Activated CD4-positive, alpha-beta T cell treated with anti-CD3 and anti-CD28 coated beads, Interleukin-2, Interleukin-4, amounts not matched to agents 100 ng/mL and 50 ng/mL, durations not matched to agents 16 hours and 8 hours (primary cell): ENCODE measurements around the gene FAR1.
A peak's percentile ranks its signal among the peaks of the same experiment; 100 is the strongest.
"Not testable (repeated sequence)": the region's sequence is repeated elsewhere in the genome, so short reads cannot be mapped to it uniquely, and the experiment has no call there.

Experiments
- DNase-seq: peaks from one replicate; pipeline ENCODE4 v3.0.0-alpha.2; 2020; ENCODE audit warnings: low spot score

FAR1 gene, protein sequence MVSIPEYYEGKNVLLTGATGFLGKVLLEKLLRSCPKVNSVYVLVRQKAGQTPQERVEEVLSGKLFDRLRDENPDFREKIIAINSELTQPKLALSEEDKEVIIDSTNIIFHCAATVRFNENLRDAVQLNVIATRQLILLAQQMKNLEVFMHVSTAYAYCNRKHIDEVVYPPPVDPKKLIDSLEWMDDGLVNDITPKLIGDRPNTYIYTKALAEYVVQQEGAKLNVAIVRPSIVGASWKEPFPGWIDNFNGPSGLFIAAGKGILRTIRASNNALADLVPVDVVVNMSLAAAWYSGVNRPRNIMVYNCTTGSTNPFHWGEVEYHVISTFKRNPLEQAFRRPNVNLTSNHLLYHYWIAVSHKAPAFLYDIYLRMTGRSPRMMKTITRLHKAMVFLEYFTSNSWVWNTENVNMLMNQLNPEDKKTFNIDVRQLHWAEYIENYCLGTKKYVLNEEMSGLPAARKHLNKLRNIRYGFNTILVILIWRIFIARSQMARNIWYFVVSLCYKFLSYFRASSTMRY

DNA sequence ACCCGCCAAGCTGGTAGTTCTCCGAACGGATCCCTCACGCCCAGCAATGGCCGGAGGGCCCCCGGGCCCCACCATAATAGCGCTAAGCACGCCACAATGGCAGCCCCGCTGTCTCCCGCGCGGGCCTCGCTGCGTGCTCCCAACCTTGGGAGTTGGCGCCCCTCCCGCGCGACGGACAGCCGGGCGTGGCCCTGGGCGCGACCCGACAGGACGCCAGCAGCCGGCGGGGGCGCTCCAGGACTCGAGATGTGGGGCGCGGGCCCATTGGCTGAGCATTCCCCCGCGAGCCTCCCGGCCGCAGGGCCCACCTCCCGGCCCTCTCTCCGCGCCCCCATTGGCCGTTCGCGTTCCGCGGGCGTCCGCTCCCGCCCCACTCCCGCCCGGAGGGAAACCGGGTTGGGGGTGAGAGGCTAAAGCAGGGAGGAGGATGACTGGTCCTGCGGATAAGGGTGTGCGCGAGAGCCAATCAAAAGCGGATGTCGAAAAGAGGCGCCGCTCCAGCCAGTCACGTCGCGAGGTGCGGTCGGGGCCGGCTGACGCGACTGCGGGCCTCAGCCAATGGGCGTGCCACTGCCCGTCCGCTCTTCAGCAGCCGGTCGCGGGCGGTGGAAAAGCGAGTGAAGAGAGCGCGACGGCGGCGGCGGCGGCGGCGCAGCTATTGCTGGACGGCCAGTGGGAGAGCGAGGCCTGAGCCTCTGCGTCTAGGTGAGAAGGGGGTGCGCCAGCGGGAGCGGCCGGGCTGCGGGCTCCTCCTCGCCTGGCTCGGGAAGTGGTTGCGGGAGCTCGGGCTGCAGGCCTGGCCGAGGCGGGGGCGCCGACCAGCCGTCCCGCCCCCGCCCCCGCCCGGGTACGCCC lies at the start of gene FAR1:
TSS of gene FAR1 (plus strand) at position 567 of the 855 bp plus-strand sequence. CDS start 26,098 bp downstream, outside the sequence.
- peak; percentile 98 for DNase-seq

DNA sequence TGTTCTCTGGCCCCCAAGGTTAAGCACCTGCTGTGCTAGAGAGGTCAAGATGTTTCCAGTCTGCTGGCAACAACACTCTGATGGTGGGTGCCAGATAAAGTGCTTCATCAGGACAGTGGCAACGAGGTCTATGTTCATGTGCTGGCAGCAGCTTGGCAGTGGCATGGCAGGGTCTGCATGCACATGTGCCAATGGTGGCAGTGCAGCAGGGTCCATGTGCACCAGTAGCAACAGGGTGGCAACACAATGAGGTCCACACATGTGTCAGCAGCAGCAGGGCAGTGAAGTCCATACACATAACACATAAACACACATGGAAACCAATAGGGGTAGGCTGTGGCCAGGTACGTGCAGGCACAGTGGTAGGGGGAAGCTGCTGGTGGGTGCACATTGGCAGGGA lies 48.4 kb upstream of the FAR1 start:
- DNase-seq, result no peak

DNA sequence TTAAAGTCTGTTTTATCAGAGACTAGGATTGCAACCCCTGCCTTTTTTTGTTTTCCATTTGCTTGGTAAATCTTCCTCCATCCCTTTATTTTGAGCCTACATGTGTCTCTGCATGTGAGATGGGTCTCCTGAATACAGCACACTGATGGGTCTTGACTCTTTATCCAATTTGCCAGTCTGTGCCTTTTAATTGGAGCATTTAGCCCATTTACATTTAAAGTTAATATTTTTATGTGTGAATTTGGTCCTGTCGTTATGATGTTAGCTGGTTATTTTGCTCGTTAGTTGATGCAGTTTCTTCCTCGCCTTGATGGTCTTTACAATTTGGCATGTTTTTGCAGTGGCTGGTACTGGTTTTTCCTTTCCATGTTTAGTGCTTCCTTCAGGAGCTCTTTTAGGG lies 41.6 kb upstream of the FAR1 start:
- DNase-seq, result not testable (repeated sequence)

DNA sequence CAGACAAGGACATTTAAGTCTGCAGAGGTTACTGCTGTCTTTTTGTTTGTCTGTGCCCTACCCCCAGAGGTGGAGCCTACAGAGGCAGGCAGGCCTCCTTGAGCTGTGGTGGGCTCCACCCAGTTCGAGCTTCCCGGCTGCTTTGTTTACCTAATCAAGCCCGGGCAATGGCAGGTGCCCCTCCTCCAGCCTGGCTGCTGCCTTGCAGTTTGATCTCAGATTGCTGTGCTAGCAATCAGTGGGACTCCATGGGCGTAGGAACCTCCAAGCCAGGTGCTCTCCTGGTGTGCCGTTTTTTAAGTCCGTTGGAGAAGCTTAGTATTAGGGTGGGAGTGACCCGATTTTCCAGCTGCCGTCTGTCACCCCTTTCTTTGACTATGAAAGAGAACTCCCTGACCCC lies 39.8 kb upstream of the FAR1 start:
- DNase-seq, result not testable (repeated sequence)

DNA sequence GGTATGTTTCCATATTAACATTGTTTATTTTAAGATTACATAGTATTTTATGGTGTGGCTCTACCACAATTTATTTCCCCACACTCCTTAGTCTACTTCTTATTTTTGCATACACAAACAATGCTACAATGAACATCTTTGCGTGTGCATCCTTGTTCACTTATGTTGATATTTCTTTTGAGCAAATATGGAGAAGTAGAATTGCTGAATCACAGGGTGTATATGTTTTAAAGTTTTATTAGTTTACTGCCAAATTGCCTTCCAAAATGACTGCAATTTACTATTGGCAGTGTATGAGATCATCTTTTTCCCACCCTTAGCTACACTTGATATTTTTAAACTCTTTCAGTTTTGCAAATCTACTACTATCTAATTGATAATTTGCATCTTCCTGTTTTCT lies 38.7 kb upstream of the FAR1 start:
- DNase-seq, result no peak

DNA sequence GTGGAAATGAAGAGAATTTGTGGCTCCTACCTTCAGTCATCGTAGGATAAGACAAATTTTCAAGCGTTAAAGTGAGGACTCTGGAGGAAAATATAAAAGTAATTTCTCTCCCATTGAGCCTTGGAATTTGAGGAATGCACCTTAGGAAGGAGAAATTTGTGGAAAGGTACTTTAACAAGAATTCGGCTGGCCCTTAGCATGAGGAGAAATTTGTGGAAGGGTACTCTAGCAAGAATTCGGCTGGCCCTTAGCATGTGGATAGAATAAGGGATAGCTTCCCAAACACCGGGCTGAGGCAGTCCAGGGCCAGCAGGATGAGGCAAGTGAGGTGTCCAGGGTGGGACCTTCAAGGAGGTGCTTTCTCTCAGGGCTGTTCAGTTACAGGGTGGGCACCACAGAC lies 33.2 kb upstream of the FAR1 start:
- no peak for DNase-seq

DNA sequence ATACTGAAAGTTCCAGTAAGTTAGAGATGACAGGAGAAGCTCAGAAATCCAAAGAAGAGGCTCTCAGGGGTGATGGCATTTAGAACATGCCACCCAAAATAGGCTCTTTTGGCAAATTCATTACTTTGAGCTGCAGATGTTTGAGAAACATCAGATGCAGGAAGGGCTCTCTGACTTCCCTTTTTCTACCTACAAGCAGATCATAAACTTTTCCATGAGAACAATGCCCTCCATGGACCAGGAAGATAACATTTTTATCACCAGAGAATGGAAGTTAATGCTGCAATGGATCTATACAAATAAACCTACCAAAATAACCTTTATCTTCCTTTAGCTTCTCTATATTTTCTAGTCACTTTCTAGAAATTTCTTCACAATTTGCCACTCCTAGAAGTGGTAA lies 32.7 kb upstream of the FAR1 start:
- DNase-seq, result no peak

DNA sequence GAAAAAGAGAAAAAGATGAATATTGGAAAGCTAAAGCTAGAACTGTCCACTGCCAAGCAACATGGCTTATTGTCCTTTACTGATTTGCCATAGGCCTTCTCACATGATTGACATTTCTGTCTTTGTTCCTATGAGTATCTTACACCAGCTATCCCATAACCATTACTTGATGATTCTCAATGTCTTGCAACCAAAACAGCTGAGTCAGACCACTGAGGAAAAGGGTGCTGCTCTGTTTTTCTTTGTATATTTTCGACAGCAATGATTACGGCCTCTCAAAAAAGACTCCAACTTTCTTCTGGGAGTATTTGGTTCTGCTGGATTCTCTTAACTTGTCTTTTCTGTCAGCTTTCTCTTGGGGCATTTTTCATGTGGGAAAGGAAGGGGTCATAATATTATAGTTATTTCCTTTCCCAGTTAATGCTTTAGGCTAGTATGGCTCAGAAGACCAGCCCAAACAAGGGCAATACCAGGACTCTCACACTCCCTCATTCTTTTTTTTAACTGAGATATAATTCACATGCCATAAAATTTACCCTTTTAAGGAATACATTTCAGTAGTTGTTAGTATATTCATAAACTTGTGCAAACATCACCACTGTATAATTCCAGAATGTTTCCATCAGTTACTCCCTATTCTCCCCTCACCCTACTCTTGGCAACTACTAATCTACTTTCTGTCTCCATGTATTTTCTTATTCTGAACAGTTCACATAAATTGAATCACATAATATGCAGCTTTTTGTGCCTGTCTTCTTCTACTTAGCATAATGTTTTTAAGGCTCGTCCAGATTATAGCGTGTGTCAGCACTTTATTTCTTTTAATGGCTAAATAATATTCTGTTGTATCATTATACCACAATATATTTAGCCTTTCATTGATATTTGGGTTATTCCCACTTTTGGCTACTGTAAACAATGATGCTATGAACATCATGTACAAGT lies 31.1 kb upstream of the FAR1 start:
- DNase-seq, result no peak

DNA sequence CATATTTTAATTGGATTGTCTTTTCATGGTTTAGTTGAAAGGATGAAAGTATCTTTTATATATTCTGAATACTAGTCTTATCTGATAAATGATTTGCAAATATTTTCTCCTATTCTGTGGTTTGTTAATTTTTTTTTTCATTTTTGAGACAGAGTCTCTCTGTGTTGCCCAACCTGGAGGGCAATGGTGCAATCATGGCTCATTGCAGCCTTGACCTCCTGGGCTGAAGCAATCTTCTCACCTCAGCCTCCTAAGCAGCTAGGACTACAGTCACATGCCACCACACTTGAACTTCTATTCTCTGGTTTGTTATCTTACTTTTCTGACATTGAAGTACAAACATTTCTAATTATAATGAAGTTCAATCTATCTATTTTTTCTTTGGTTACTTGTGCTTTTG lies 30.0 kb upstream of the FAR1 start:
- DNase-seq, result no peak

DNA sequence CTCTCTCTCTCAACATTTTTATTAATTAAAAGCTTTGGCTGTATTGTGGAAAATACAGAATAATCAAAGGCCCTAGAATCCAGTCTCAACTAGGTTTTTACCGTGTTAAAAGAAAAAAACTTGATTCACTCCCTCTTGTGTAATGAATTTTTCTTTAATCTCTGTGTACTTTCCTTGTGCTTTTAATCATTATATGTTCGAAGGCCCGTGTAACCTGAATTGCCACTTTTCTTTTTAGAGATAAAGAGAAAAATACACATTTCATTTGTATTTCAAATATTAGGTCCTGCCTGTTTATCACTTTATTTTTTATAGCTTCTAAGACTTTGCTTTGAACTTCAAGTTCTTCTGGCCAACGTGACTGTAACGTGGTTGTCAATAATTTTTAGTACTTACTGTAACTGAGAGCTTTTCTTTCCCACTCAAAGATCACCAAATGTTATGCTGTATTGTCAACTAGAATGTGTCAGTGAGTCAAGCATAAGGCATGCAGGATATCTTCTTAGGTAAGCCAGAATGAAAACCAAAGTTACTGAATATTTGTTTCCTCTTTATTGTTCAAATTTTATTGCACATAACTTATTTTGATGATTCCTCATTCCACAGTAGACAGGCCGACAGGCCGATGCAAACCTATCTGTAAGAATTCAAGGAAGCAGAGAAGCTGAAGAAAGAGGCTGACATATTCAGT lies 23.3 kb upstream of the FAR1 start:
- DNase-seq, result no peak

DNA sequence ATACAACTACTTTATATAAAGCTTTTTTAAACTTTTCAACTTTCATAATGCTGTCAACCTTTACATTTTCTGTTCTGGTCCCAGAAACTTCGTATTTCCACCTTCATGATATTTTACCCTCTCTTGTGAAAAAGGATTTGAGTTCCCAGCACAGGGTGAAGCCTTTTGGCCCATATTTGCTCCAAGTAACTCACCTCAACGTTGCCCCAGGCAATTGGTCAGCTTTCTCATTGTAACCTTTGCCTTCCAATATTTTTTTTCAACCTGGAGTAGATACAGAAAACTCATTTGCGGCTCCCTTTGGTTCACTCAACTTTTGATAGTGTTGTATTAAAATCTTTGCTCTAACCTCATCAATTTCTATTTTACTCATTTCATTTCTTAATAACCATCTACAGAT lies 21.1 kb upstream of the FAR1 start:
- no peak for DNase-seq

DNA sequence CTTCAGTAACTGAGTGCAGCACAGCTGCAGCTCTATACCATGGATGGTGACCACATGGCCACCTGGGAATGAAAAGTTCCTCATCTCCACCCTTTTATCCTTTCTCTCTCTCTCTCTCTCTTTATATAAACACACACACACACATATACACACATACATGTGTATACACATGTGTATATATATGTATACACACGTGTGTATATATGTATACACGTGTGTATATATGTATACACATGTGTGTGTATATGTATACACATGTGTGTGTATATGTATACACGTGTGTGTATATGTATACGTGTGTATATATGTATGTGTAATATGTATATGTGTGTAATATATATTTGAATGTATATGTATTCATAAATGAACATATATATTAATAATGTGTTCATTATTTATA lies 18.8 kb upstream of the FAR1 start:
- DNase-seq, result no peak

DNA sequence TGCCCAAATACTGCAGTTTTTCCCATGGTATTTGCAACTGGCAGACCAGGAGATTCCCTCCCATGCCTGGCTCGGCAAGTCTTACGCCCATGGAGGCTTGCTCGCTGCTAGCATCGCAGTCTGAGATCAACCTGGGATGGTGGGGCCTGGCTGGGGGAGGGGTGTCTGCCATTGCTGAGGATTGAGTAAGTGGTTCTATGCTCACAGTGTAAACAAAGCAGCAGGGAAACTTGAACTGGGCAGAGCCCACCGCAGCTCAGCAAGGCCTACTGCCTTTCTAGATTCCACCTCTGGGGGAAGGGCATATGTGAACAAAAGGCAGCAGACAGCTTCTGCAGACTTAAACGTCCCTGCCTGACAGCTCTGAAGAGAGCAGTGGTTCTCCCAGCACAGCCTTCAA lies 17.0 kb upstream of the FAR1 start:
- DNase-seq, result not testable (repeated sequence)

DNA sequence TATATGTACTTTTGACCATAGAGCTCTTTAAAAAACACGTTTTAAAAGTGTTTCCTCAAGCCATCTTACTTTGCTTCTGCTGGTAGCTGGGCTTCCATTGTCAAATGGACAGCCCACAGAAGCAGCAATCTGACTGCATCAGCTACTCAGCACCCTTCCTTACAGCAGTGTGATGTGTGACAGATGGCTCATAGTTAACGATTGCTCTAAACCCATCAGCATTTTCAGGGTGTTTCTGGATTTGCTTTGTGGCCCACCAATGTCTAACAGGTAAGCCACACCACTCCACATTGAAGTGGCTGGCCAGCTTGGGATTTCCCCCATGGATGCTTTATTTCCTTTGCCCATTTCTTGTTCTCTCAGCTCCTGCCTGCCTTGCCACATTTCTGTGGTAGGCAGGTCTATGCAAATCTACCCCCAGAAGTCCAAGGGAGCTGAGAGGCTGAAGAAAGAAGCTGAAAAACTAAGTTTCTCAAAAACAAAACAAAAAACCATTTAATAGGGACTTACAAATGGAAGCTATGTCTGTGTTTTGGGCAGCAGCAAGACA lies 7.3 kb upstream of the FAR1 start:
- DNase-seq, result no peak

DNA sequence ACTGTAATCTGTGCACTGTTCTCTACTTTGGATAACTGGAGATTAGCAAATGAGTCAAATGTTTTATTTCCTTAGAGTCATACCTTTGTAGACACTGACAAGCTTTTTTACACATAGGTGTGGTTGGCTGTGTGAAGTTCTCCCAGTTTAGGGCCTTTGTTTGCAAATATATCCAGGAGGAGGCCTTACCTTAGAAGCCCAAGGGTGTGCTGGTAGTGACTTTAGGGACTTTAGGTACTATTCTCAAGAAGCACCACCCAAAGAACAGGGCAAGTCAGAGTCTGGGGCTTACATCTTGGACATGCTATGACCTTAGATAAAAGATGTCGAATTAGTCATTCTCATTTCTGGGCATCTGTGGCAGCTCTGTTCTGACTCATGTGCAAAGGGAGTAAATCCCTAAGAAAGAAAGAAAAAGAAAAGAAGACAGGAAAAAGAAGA lies 4.8 kb upstream of the FAR1 start:
- DNase-seq, result no peak

DNA sequence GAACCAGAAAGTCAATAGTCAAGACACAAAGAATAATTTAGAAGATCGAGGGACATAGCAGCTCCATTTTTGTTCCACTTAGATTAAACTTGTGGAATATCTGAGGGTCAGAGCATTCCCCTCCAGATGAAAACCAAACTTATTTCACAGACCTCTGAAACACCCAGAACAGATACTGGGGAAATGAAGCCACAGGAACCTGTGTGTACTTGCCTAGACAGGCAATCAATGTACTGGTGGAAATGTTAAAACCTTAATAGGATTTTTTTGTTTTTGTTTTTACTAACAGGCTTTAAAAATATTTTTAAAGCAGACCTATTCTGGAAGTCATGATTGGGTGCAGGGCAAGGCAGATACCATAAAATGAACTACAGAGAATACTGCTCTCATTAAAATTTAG lies 4.1 kb upstream of the FAR1 start:
- no peak for DNase-seq

DNA sequence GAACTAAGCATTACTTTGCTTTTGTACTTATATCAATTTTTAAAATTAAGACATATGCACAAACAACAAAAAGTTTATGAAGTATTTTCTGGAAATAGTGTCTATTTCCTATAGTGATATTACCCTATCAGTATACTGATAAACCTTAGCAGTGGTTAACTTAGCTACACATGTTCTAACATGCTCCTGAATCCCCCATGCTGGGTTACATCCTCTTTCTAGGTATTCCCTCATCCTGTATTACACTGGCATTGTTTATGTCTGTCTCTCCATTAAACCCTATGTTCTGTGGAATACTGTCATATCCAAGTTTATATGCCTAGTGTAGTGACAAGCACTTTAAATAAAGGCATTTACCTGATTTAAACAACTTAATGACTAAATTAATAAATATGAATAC lies 1.8 kb upstream of the FAR1 start:
- no peak for DNase-seq

DNA sequence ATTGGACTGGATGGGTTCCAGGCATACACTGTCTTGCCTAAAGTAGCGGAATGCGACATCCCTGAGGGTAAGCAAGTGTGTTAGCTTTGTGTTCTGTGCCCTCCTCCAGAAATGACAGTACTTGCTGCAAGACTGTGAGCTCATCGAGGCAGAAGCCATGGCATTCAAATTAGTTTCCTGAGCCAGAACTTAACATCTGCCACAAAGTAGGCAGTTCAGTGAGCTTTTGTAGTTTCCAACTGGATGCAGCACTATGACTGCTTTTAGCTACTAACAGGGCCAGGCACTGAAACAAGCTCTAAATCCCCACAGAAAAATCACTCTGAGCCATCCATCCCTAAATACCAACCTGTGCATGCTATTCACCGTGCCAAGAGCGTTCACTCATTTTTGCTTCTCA lies 1.2 kb upstream of the FAR1 start:
- DNase-seq, result peak; percentile 2

DNA sequence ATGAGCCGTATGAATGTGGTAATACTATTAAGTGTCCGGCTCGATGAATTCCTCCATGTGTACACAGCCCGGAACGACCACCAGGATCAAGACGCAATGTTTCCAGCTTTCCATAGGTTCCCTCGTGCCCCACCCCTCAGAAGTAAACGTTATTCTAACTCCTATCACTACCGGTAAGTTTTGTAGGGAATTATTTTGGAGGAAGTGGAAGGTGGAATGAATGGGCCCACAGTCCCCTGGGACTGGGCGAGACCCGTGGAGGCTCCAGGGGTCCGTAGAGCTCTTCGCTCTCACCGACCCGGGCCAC lies 720 bp upstream of the FAR1 start:
- no peak for DNase-seq

DNA sequence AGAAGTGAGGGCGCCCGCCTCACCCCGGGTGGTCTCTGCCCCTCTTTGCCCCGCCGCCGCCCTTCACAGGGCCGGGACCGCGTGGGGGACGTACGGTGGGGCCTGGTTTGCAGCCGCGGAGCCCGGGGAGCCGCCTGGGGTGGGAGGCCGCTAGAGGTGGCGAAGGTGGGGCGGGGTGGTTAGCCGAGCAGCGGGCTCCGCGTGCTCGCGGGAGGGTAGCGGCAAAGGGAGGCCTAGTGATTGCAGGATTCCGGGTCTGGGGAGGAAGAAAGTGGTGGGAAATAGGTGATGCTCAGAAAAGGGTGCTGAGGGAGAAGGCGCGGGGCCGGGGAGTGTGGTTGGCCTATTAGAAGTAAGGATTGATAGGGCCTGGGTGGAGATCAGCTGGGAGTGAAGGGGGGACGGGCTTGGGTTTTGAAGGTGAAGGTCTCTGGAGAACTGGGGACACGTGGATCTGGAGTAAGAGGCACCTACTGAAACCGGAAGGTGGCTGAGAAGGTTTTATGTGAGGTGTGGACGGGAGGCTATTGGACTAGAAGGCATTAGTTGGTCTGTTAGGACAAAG lies 571 bp downstream of the FAR1 start:
- DNase-seq, result peak; percentile 39
